ENCODE results near the gene RAD21L1. TPM values are rescaled to one million over a fixed set of nuclear protein-coding genes. Genes with fewer than 3 reads are reported as not detected.

Gene RAD21L1
- total and polyA plus RNA-seq, 2 of the 8 experiments (the other 6 are each of a cell fraction or from before 2014, with no cell fraction given): 0.06 to 0.26 TPM

- no peak overlapping the region for H2BK20ac ChIP-seq (ENCODE audit: low read length)
- H3K9me3 ChIP-seq (ENCODE audit: insufficient read depth in 2 of 2, low read depth in 1 of 2, low read length in 1 of 2): no peaks in the 10 kb centered on the region
- H3K18ac ChIP-seq (ENCODE audit: extremely low read depth, low read length): no peak overlapping the region
- ChIA-PET POLR2A (ENCODE audit: partially characterized antibody) (interaction anchor here (0.9 kb wide), 1 partner anchor 128 kb away, joined by 3 read pairs; no protein-coding TSS in a partner anchor), CTCF (ENCODE audit: partially characterized antibody) (interaction anchor here (0.6 to 2.2 kb wide), 3 partner anchors 12 to 1575 kb away, joined by 3 to 8 read pairs (median 3); no protein-coding TSS in a partner anchor)
- no peak for TF ChIP-seq SUZ12 (IDR thresholded peaks at IDR 0.05; ENCODE audit: low read length)
- TF ChIP-seq CHD2 (IDR thresholded peaks at IDR 0.05; ENCODE audit: low read length): no peak
- no peak for TF ChIP-seq TEAD4 (IDR thresholded peaks at IDR 0.05; ENCODE audit: low read depth, low read length)
- H3K4me2 ChIP-seq (ENCODE audit: insufficient read depth in 1 of 2, low read depth in 2 of 2, low read length in 2 of 2): no peak overlapping the region
- no peaks in the 10 kb centered on the region; a peak in 2 of 7 replicates for H3K27me3 ChIP-seq (replicated peaks in 1 of 4; ENCODE audit: control insufficient read depth in 3 of 4, extremely low read depth in 1 of 4, insufficient read depth in 3 of 4, low read length in 3 of 4)
- H3K79me1 ChIP-seq (ENCODE audit: low read depth, low read length): no peaks in the 10 kb centered on the region
- no peak overlapping the region for H4K91ac ChIP-seq (replicated peaks; ENCODE audit: insufficient read length, low read length)
- no peak overlapping the region for H3K14ac ChIP-seq (ENCODE audit: insufficient read length)
- H3K79me2 ChIP-seq (ENCODE audit: control insufficient read depth in 1 of 2, insufficient read depth in 2 of 2, low read length in 2 of 2): no peaks in the 10 kb centered on the region
- H3K4me1 ChIP-seq (replicated peaks in 1 of 4; ENCODE audit: control insufficient read depth in 3 of 4, insufficient read depth in 4 of 4, low read length in 3 of 4): 0 out of 7 replicates have a peak, but pooled peaks cover 0 to 2% (median under 1%) of the 10 kb centered on the region in 4 experiments
- H4K5ac ChIP-seq (ENCODE audit: insufficient read length, low read depth, low read length): no peak overlapping the region
- H3K4ac ChIP-seq (replicated peaks; ENCODE audit: insufficient read length, low read depth, low read length): no peak overlapping the region
- no peak overlapping the region for H2BK5ac ChIP-seq (ENCODE audit: low read depth, low read length)
- H3K9ac ChIP-seq (replicated peaks in 1 of 4; ENCODE audit: extremely low read depth in 1 of 4, low read depth in 3 of 4, low read length in 3 of 4): no peak overlapping the region
- H3K23ac ChIP-seq (ENCODE audit: insufficient read length): no peak overlapping the region
- no peak overlapping the region for H4K8ac ChIP-seq (ENCODE audit: extremely low read depth, insufficient read depth, low read length)
- H2AK5ac ChIP-seq (ENCODE audit: low read depth, low read length): no peak overlapping the region
- no peaks in the 10 kb centered on the region for H3K36me3 ChIP-seq (ENCODE audit: control insufficient read depth in 2 of 4, insufficient read depth in 4 of 4, low read length in 3 of 4)
- H2BK15ac ChIP-seq (ENCODE audit: low read length): 0 out of 2 replicates have a peak overlapping the region, but pooled peaks have one; percentile 3
- no peak overlapping the region for H2BK12ac ChIP-seq (ENCODE audit: low read depth, low read length)
- H3K56ac ChIP-seq (replicated peaks; ENCODE audit: insufficient read length, low read depth, low read length): no peak overlapping the region
- 80% methylated on average over 1 of the region's 1 CpG; no CpG with 5 or more reads in 1 of the 2 experiments for WGBS, 2 experiments (ENCODE audit: extremely low coverage in 1 of 2, insufficient coverage in 1 of 2, insufficient read length in 1 of 2, insufficient replicate concordance in 2 of 2, low coverage in 1 of 2, low lambda C conversion rate in 2 of 2, missing lambda C conversion rate in 1 of 2)
- no peak for DNase-seq (ENCODE audit: low read depth in 1 of 2, low spot score in 2 of 2)
- no peak overlapping the region for H3K27ac ChIP-seq (ENCODE audit: low read depth, low read length)
- no peak overlapping the region for H3K4me3 ChIP-seq (ENCODE audit: extremely low read depth in 1 of 4, insufficient read depth in 2 of 4, low read depth in 3 of 4, low read length in 4 of 4)
- H2AFZ ChIP-seq (ENCODE audit: low read length): no peak overlapping the region
- no peaks in the 10 kb centered on the region for H4K20me1 ChIP-seq (replicated peaks in 1 of 2; ENCODE audit: control insufficient read depth in 1 of 2, insufficient read depth in 2 of 2, low read length in 2 of 2)
- FAIRE-seq: no peak
- no peaks in the 10 kb centered on the region for H3K23me2 ChIP-seq (ENCODE audit: low read depth, low read length)
- H2BK120ac ChIP-seq (replicated peaks; ENCODE audit: low read depth, low read length): no peak overlapping the region
Observed at GRCh38 chr20:1287306-1287705, 61.5 kb downstream of the RAD21L1 start.

Data from H1 (cell line).